ENCODE measurements around the gene SLC39A9.

SLC39A9 gene

DNA sequence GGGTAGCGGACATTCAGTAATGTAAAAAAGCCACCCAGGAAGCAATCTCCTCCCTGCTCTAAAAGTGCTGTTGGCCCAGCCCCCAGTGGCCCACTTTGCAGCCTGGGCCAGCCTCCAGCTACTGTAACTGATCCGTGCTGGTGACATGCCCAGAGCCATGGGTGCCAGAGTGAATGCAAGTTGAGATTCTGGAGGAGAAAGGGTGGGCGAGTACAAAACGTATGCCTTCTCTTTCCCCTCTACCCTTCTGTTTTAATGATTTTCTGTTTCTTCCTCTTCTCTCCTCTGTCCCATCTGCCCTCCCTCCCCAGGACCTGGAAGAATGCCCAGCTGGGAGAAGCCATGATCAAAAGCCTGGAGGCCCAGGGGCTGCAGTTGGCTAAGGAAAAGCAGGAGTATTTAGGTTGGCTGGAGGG is 102.9 kb downstream of the SLC39A9 start:
- TF ChIP-seq ZNF384 (IDR thresholded peaks at IDR 0.05) (no peak), LEF1 (IDR thresholded peaks at IDR 0.05; ENCODE audit: borderline replicate concordance) (no peak), HDGF (IDR thresholded peaks at IDR 0.05; ENCODE audit: borderline replicate concordance) (no peak), BHLHE40 (IDR thresholded peaks at IDR 0.05; ENCODE audit: borderline replicate concordance) (no peak), ELF4 (IDR thresholded peaks at IDR 0.05) (no peak), CTBP1 (IDR thresholded peaks at IDR 0.05; ENCODE audit: borderline replicate concordance) (no peak), L3MBTL2 (conservative IDR thresholded peaks at IDR 0.05) (no peak), FOXK2 (IDR thresholded peaks at IDR 0.05) (no peak), FOXA1 (IDR thresholded peaks at IDR 0.05) (no peak), ARNT (IDR thresholded peaks at IDR 0.05) (no peak), SP1 (IDR thresholded peaks at IDR 0.05) (no peak), TARDBP (IDR thresholded peaks at IDR 0.05) (no peak), FOXM1 (IDR thresholded peaks at IDR 0.05; ENCODE audit: borderline replicate concordance) (no peak), NFRKB (IDR thresholded peaks at IDR 0.05) (no peak), SUZ12 (IDR thresholded peaks at IDR 0.05) (no peak)
- TF ChIP-seq, protein P1, sequence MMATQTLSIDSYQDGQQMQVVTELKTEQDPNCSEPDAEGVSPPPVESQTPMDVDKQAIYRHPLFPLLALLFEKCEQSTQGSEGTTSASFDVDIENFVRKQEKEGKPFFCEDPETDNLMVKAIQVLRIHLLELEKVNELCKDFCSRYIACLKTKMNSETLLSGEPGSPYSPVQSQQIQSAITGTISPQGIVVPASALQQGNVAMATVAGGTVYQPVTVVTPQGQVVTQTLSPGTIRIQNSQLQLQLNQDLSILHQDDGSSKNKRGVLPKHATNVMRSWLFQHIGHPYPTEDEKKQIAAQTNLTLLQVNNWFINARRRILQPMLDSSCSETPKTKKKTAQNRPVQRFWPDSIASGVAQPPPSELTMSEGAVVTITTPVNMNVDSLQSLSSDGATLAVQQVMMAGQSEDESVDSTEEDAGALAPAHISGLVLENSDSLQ (IDR thresholded peaks at IDR 0.05): no peak
- ChIA-PET POLR2A (no interaction called here), CTCF (no interaction called here)
- DNase-seq (ENCODE audit: extremely low spot score): no peak

DNA sequence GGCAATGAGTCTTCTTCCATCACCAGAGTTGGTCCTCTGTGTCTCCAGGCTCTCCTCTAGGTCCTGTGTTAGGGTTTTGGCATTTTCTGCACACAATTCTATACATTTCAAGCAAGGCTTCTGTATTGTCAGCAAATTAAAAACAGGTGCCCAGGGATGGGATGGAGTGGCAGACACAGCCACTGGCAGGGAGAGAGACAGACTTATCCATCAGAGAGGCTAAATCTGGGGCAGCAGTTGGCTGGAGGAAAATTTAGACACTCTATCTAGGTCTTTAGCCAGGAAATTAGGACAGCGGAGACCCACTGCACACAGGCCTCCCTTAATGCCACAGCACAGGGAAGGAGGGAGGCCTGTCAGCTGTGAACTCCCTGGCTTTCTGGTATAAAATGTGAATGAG is 106.3 kb downstream of the SLC39A9 start:
- ChIA-PET POLR2A (no interaction called here), CTCF (interaction anchor here (0.6 to 0.9 kb wide), 3 partner anchors 14 to 80 kb away, joined by 3 to 9 read pairs (median 5); no protein-coding TSS in a partner anchor)
- TF ChIP-seq FOXM1 (IDR thresholded peaks at IDR 0.05; ENCODE audit: borderline replicate concordance) (no peak), SP1 (IDR thresholded peaks at IDR 0.05) (no peak), BHLHE40 (IDR thresholded peaks at IDR 0.05; ENCODE audit: borderline replicate concordance) (no peak), FOXK2 (IDR thresholded peaks at IDR 0.05) (no peak), L3MBTL2 (conservative IDR thresholded peaks at IDR 0.05) (no peak), CTBP1 (IDR thresholded peaks at IDR 0.05; ENCODE audit: borderline replicate concordance) (no peak), HDGF (IDR thresholded peaks at IDR 0.05; ENCODE audit: borderline replicate concordance) (no peak), ZNF384 (IDR thresholded peaks at IDR 0.05) (no peak), SUZ12 (IDR thresholded peaks at IDR 0.05) (no peak), NFRKB (IDR thresholded peaks at IDR 0.05) (no peak), ELF4 (IDR thresholded peaks at IDR 0.05) (no peak), ARNT (IDR thresholded peaks at IDR 0.05) (no peak), LEF1 (IDR thresholded peaks at IDR 0.05; ENCODE audit: borderline replicate concordance) (no peak), FOXA1 (IDR thresholded peaks at IDR 0.05) (no peak), TARDBP (IDR thresholded peaks at IDR 0.05) (no peak)
- TF ChIP-seq, protein P1 (IDR thresholded peaks at IDR 0.05): no peak
- no peak for DNase-seq (ENCODE audit: extremely low spot score)

DNA sequence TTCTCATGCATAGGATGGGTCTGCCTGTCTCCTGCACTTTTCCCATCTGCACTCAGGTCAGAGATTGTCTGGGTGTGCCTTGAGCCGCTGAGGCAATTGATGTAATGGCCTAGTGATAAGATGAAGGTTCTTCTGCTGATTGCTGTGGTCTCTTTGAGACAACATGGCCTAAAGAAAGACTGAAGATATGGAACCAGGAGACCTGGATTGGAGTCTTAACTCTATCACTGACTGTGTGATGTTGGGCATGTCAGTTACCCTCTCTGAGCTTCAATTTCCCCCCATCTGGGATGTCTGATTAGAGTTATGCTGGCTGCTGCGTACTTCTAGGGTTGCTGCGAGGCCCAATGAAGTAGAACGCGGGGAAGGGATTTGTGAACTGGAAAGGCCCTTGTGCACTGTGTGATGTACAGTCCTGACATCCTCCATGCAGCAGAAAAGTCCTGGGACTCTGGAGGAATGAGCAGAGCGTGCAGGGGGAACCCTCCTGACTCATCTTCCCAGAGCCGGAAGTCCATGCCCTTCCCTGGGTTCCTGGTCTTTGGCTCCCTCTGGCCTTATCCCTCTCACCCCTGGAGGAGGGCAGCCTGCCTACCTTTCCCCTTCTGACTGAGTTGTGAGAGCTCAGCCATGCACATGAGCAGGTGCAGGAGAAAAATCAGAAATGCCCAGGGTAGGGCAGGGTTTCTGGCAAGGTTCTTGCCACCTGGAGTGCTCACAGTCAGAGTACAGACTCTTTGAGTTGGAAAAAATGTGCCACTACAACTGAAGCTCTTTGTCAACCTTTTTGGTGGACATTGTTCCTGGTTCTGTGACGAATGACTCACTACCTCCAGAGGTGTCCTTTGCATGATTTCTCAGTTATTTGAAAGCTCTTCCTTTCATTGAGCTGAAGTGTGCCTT is 107.1 kb downstream of the SLC39A9 start:
- POLR2A ChIA-PET: no interaction called here
- CTCF ChIA-PET: interaction anchor here (0.6 kb wide), 1 partner anchor 79 kb away, joined by 9 read pairs; no protein-coding TSS in a partner anchor
- no peak for DNase-seq (ENCODE audit: extremely low spot score)
- TF ChIP-seq CTBP1 (IDR thresholded peaks at IDR 0.05; ENCODE audit: borderline replicate concordance) (no peak), L3MBTL2 (conservative IDR thresholded peaks at IDR 0.05) (no peak), SUZ12 (IDR thresholded peaks at IDR 0.05) (no peak), BHLHE40 (IDR thresholded peaks at IDR 0.05; ENCODE audit: borderline replicate concordance) (no peak), HDGF (IDR thresholded peaks at IDR 0.05; ENCODE audit: borderline replicate concordance) (no peak), NFRKB (IDR thresholded peaks at IDR 0.05) (no peak), ZNF384 (IDR thresholded peaks at IDR 0.05) (no peak)
- TF ChIP-seq, protein P1 (IDR thresholded peaks at IDR 0.05): no peak

DNA sequence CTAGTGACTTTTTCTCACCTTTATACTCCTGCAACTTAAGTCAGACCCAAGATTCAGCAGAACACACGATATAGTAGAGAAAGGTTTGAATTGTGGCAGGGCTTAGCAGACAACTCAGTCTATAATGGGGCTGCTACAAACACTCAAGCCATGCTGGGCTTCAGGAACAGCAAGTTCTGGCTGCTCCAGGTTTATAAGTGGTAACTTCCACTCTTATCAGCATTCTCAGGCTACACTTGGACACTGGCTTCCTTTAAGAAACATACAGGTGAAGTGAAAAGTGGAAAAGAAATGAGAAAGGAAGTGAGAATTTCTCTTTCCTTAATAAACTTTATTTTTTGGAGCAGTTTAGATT is 107.7 kb downstream of the SLC39A9 start:
- DNase-seq (ENCODE audit: extremely low spot score): no peak
- POLR2A ChIA-PET: no interaction called here
- CTCF ChIA-PET: no interaction called here
- TF ChIP-seq SUZ12 (IDR thresholded peaks at IDR 0.05): no peak
- TF ChIP-seq LEF1 (IDR thresholded peaks at IDR 0.05; ENCODE audit: borderline replicate concordance): no peak
- no peak for TF ChIP-seq FOXM1 (IDR thresholded peaks at IDR 0.05; ENCODE audit: borderline replicate concordance)
- TF ChIP-seq BHLHE40 (IDR thresholded peaks at IDR 0.05; ENCODE audit: borderline replicate concordance): no peak
- no peak for TF ChIP-seq SP1 (IDR thresholded peaks at IDR 0.05)
- TF ChIP-seq L3MBTL2 (conservative IDR thresholded peaks at IDR 0.05): no peak
- TF ChIP-seq FOXA1 (IDR thresholded peaks at IDR 0.05): no peak
- TF ChIP-seq CTBP1 (IDR thresholded peaks at IDR 0.05; ENCODE audit: borderline replicate concordance): no peak
- no peak for TF ChIP-seq ARNT (IDR thresholded peaks at IDR 0.05)
- TF ChIP-seq ELF4 (IDR thresholded peaks at IDR 0.05): no peak
- TF ChIP-seq TARDBP (IDR thresholded peaks at IDR 0.05): no peak
- TF ChIP-seq, protein P1 (IDR thresholded peaks at IDR 0.05): no peak
